HepG2 (cell line): ENCODE data around the gene EFNA2. TPM values are rescaled to one million over a fixed set of nuclear protein-coding genes. Genes with fewer than 3 reads are reported as not detected.

ENCODE experiments used
- ARHGAP35 ChIP-seq: sonication (generic); formaldehyde crosslinking; IDR thresholded peaks from 2 replicates; pipeline ENCODE4 v1.9.0; 2022; ENCODE audit warnings: mild to moderate bottlenecking, inconsistent platforms, moderate library complexity, missing genetic modification reagents, borderline replicate concordance
- ATF5 ChIP-seq: sonication (generic); formaldehyde crosslinking; IDR thresholded peaks from 2 replicates; pipeline ENCODE4 v1.4.0; 2020; ENCODE audit warnings: mild to moderate bottlenecking, low read depth, missing genetic modification reagents
- CBX2 ChIP-seq, 2 experiments: fragments of 200-600 bp in 1 of 2; sonication (generic); formaldehyde crosslinking in 1 of 2; IDR thresholded peaks; 2 replicates each; pipeline versions ENCODE4 v1.7.0 to v1.8.1; 2018 to 2022; ENCODE audit warnings: low read depth in 2 of 2, low read length in 1 of 2, mild to moderate bottlenecking in 1 of 2, missing genetic modification reagents in 1 of 2
- DMAP1 ChIP-seq: IDR thresholded peaks from 2 replicates; pipeline ENCODE4 v1.6.1; 2016
- E2F1 ChIP-seq: sonication (generic); formaldehyde crosslinking; IDR thresholded peaks from 2 replicates; pipeline ENCODE4 v1.5.0; 2020; ENCODE audit warnings: missing genetic modification reagents
- FIP1L1 ChIP-seq: fragments of 200-400 bp; formaldehyde crosslinking; IDR thresholded peaks from 2 replicates; pipeline ENCODE4 v1.6.1; 2018; ENCODE audit warnings: low read depth, mild to moderate bottlenecking, low read length, moderate library complexity, borderline replicate concordance; ENCODE audit not compliant: insufficient read depth
- HES4 ChIP-seq: sonication (generic); formaldehyde crosslinking; IDR thresholded peaks from 2 replicates; pipeline ENCODE4 v1.9.0; 2021; ENCODE audit warnings: mild to moderate bottlenecking, missing genetic modification reagents, borderline replicate concordance
- HNRNPL ChIP-seq: fragments of 200-400 bp; formaldehyde crosslinking; IDR thresholded peaks from 2 replicates; pipeline ENCODE4 v1.6.1; 2017; ENCODE audit warnings: mild to moderate bottlenecking, low read depth, low read length
- MYC ChIP-seq: sonication (generic); formaldehyde crosslinking; IDR thresholded peaks from 2 replicates; pipeline ENCODE4 v1.9.0; 2021; ENCODE audit warnings: missing genetic modification reagents, borderline replicate concordance
- MYPOP ChIP-seq: sonication (generic); formaldehyde crosslinking; IDR thresholded peaks from 2 replicates; pipeline ENCODE4 v1.8.1; 2023; ENCODE audit warnings: mild to moderate bottlenecking, moderate library complexity, missing genetic modification reagents
- NCOA1 ChIP-seq: sonication (generic); formaldehyde crosslinking; IDR thresholded peaks from 2 replicates; pipeline ENCODE4 v1.9.0; 2021; ENCODE audit warnings: missing genetic modification reagents
- POLR2AphosphoS5 ChIP-seq: IDR thresholded peaks from 2 replicates; pipeline ENCODE4 v1.6.1; 2012; ENCODE audit warnings: low read depth, low read length
- REL ChIP-seq: sonication (generic); formaldehyde crosslinking; conservative IDR thresholded peaks from 2 replicates; pipeline ENCODE4 v1.8.0; 2022; ENCODE audit warnings: mild to moderate bottlenecking, missing genetic modification reagents, moderate library complexity
- SAFB2 ChIP-seq: sonication (generic); formaldehyde crosslinking; IDR thresholded peaks from 2 replicates; pipeline ENCODE4 v1.5.1; 2020; ENCODE audit warnings: missing genetic modification reagents, low read depth, mild to moderate bottlenecking, borderline replicate concordance
- SMAD9 ChIP-seq: sonication (generic); formaldehyde crosslinking; IDR thresholded peaks from 2 replicates; pipeline ENCODE4 v1.5.1; 2020; ENCODE audit warnings: mild to moderate bottlenecking, missing genetic modification reagents
- TERF1 ChIP-seq: sonication (generic); formaldehyde crosslinking; IDR thresholded peaks from 2 replicates; pipeline ENCODE4 v1.8.0; 2022; ENCODE audit warnings: mild to moderate bottlenecking, missing genetic modification reagents, moderate library complexity
- THAP7 ChIP-seq: sonication (generic); formaldehyde crosslinking; IDR thresholded peaks from 2 replicates; pipeline ENCODE4 v1.8.1; 2023; ENCODE audit warnings: mild to moderate bottlenecking, missing genetic modification reagents
- TSC22D2 ChIP-seq: sonication (generic); formaldehyde crosslinking; IDR thresholded peaks from 2 replicates; pipeline ENCODE4 v1.5.1; 2020; ENCODE audit warnings: missing genetic modification reagents, mild to moderate bottlenecking, borderline replicate concordance
- ZBTB46 ChIP-seq: sonication (generic); formaldehyde crosslinking; IDR thresholded peaks from 2 replicates; pipeline ENCODE4 v1.4.0; 2020; ENCODE audit warnings: mild to moderate bottlenecking, missing genetic modification reagents, borderline replicate concordance
- ZNF121 ChIP-seq: sonication (generic); formaldehyde crosslinking; IDR thresholded peaks from 2 replicates; pipeline ENCODE4 v1.5.0; 2020; ENCODE audit warnings: mild to moderate bottlenecking, missing genetic modification reagents
- ZNF234 ChIP-seq: sonication (generic); formaldehyde crosslinking; conservative IDR thresholded peaks from 2 replicates; pipeline ENCODE4 v1.5.1; 2020; ENCODE audit warnings: mild to moderate bottlenecking, missing genetic modification reagents
- ZNF235 ChIP-seq: sonication (generic); formaldehyde crosslinking; IDR thresholded peaks from 2 replicates; pipeline ENCODE4 v1.8.1; 2023; ENCODE audit warnings: mild to moderate bottlenecking, missing genetic modification reagents, borderline replicate concordance
- polyA plus RNA-seq, 8 experiments: library from polyadenylated mRNA; depleted of rRNA in 3 of 8; stranded (reverse) in 7 of 8; unstranded in 1 of 8; fragments of >200 nt; fragmentation: Illumina TruSeq in 4 of 8; extraction: Trizol in 4 of 8; gene quantifications; 2 replicates each; pipeline versions ENCODE4 v1.2.1 to v1.2.3, GENCODE V29; 2011 to 2016; ENCODE audit warnings: low read depth in 4 of 8, missing spikeins in 1 of 8, mixed read lengths in 1 of 8; ENCODE audit not compliant: insufficient read depth in 1 of 8
- total RNA-seq, 5 experiments: library from RNA; depleted of rRNA; stranded (reverse); fragments of >200 nt; fragmentation: Illumina TruSeq; extraction: Trizol; gene quantifications; 2 replicates each; pipeline ENCODE4 v1.2.3, GENCODE V29; 2016; ENCODE audit warnings: low read depth in 1 of 5

Gene EFNA2
- total and polyA plus RNA-seq, 2 of the 13 experiments (the other 11 are each of a cell fraction or from before 2014, with no cell fraction given), result 6.0 to 9.9 TPM

GRCh38 chr19:1284979-1285736 lies 515 bp upstream of the EFNA2 start (continued):
- TF ChIP-seq ZBTB46 (CRISPR knock-in tag) (no peak), HES4 (no peak), REL (CRISPR knock-in tag) (no peak), ARHGAP35 (CRISPR knock-in tag) (no peak), ZNF121 (CRISPR knock-in tag) (no peak), ZNF234 (CRISPR knock-in tag) (0 out of 2 replicates have a peak, but pooled peaks have one; percentile 24), TERF1 (CRISPR knock-in tag) (no peak), ATF5 (CRISPR knock-in tag) (no peak), POLR2AphosphoS5 (0 out of 2 replicates have a peak, but pooled peaks have one; percentile 19), DMAP1 (no peak), FIP1L1 (no peak), E2F1 (CRISPR knock-in tag) (no peak), MYC (CRISPR knock-in tag) (peak; percentile 20; the same call in 1 of the 2 replicates), TSC22D2 (CRISPR knock-in tag) (no peak), HNRNPL (0 out of 2 replicates have a peak, but pooled peaks have one; percentile 41), ZNF235 (CRISPR knock-in tag) (no peak), NCOA1 (CRISPR knock-in tag) (no peak), SAFB2 (CRISPR knock-in tag) (no peak), SMAD9 (CRISPR knock-in tag) (no peak), MYPOP (CRISPR knock-in tag) (peak; percentile 47; the same call in 1 of the 2 replicates), THAP7 (CRISPR knock-in tag) (no peak), CBX2 (IDR thresholded peaks at IDR 0.05; ENCODE audit: low read depth, low read length) (no peak), CBX2 (CRISPR knock-in tag; IDR thresholded peaks at IDR 0.05; ENCODE audit: low read depth) (no peak)
